H1 (cell line): ENCODE results near the gene GALNT17. TPM values are rescaled to one million over a fixed set of nuclear protein-coding genes. Genes with fewer than 3 reads are reported as not detected.

ENCODE experiments used
- CTCF ChIA-PET: fragments of 300-600 bp; sonication (Branson Sonifier 250); formaldehyde crosslinking; loops from one replicate; lab custom pipeline; 2021; ENCODE audit not compliant: partially characterized antibody; lab: Charles Lee
- POLR2A ChIA-PET: fragments of 300-600 bp; sonication (Branson Sonifier 250); formaldehyde crosslinking; loops from one replicate; lab custom pipeline; 2021; ENCODE audit warnings: inconsistent platforms; ENCODE audit not compliant: partially characterized antibody; lab: Charles Lee
- DNase-seq, 2 experiments: peaks; one replicate each; pipeline versions ENCODE4 v3.0.0 to v3.0.0-alpha.2; 2010 to 2022; ENCODE audit warnings: low spot score in 2 of 2, low read depth in 1 of 2, mixed read lengths in 1 of 2
- FAIRE-seq: peaks from 2 replicates; lab custom pipeline; 2011; peaks lifted over from hg19 to GRCh38; lab: Jason Lieb, UNC
- H2AFZ ChIP-seq: 2 replicates; pipeline ENCODE4 v1.8.1; 2012; ENCODE audit warnings: low read length, inconsistent platforms
- H2AK5ac ChIP-seq: 2 replicates; pipeline ENCODE4 v1.6.1; 2013; ENCODE audit warnings: low read depth, low read length
- H2BK120ac ChIP-seq: replicated peaks from 2 replicates; pipeline ENCODE3; 2013; ENCODE audit warnings: low read depth, low read length, inconsistent platforms
- H2BK12ac ChIP-seq: 2 replicates; pipeline ENCODE4 v1.6.1; 2013; ENCODE audit warnings: low read depth, low read length
- H2BK15ac ChIP-seq: 2 replicates; pipeline ENCODE4 v1.6.1; 2013; ENCODE audit warnings: low read length
- H2BK20ac ChIP-seq: 2 replicates; pipeline ENCODE4 v1.6.1; 2013; ENCODE audit warnings: low read length
- H2BK5ac ChIP-seq: 2 replicates; pipeline ENCODE4 v1.6.1; 2013; ENCODE audit warnings: low read depth, low read length
- H3K14ac ChIP-seq: 2 replicates; pipeline ENCODE4 v1.6.1; 2013; ENCODE audit warnings: inconsistent platforms; ENCODE audit not compliant: insufficient read length
- H3K18ac ChIP-seq: 2 replicates; pipeline ENCODE4 v1.6.1; 2013; ENCODE audit warnings: low read length; ENCODE audit errors: extremely low read depth
- H3K23ac ChIP-seq: 2 replicates; pipeline ENCODE4 v1.6.1; 2013; ENCODE audit warnings: inconsistent platforms; ENCODE audit not compliant: insufficient read length
- H3K23me2 ChIP-seq: 2 replicates; pipeline ENCODE4 v1.6.1; 2013; ENCODE audit warnings: low read depth, low read length
- H3K27ac ChIP-seq: 2 replicates; pipeline ENCODE4 v1.6.1; 2011; ENCODE audit warnings: low read depth, low read length, inconsistent platforms
- H3K27me3 ChIP-seq, 4 experiments: replicated peaks in 1 of 4; 1 replicate in 1 of 4; 2 replicates in 3 of 4; pipeline versions ENCODE4 v1.6.1 to v1.8.1; 2011 to 2013; ENCODE audit warnings: low read length in 3 of 4, mild to moderate bottlenecking in 3 of 4, inconsistent platforms in 2 of 4, mixed read lengths in 2 of 4, moderate library complexity in 1 of 4; ENCODE audit not compliant: control insufficient read depth in 3 of 4, insufficient read depth in 3 of 4; ENCODE audit errors: extremely low read depth in 1 of 4
- H3K36me3 ChIP-seq, 4 experiments: 2 replicates each; pipeline versions ENCODE4 v1.6.1 to v1.8.1; 2011 to 2013; ENCODE audit warnings: mild to moderate bottlenecking in 4 of 4, low read length in 3 of 4, moderate library complexity in 2 of 4, control low read depth in 1 of 4, inconsistent platforms in 1 of 4; ENCODE audit not compliant: insufficient read depth in 4 of 4, control insufficient read depth in 2 of 4
- H3K4ac ChIP-seq: replicated peaks from 2 replicates; pipeline ENCODE3; 2013; ENCODE audit warnings: low read length, low read depth, mixed read lengths, inconsistent platforms; ENCODE audit not compliant: insufficient read length
- H3K4me1 ChIP-seq, 4 experiments: replicated peaks in 1 of 4; 1 replicate in 1 of 4; 2 replicates in 3 of 4; pipeline versions ENCODE4 v1.6.1 to v1.8.1; 2011 to 2013; ENCODE audit warnings: low read length in 3 of 4, inconsistent platforms in 2 of 4, mixed read lengths in 1 of 4; ENCODE audit not compliant: insufficient read depth in 4 of 4, control insufficient read depth in 3 of 4
- H3K4me2 ChIP-seq, 2 experiments: 2 replicates each; pipeline versions ENCODE4 v1.6.1 to v1.8.1; 2011 to 2013; ENCODE audit warnings: low read depth in 2 of 2, low read length in 2 of 2, control low read depth in 1 of 2, inconsistent platforms in 1 of 2, mild to moderate bottlenecking in 1 of 2; ENCODE audit not compliant: insufficient read depth in 1 of 2
- H3K4me3 ChIP-seq, 4 experiments: fragments of 200-600, 300-600 bp in 1 of 4; sonication (generic), shearing (Covaris generic), sonication (Bioruptor Twin) in 1 of 4; 2 replicates each; pipeline versions ENCODE4 v1.5.1 to v1.8.1; 2011 to 2016; ENCODE audit warnings: low read length in 4 of 4, low read depth in 3 of 4, control low read depth in 2 of 4, inconsistent platforms in 2 of 4, mild to moderate bottlenecking in 2 of 4, mixed read lengths in 1 of 4, moderate library complexity in 1 of 4; ENCODE audit not compliant: insufficient read depth in 2 of 4; ENCODE audit errors: extremely low read depth in 1 of 4
- H3K56ac ChIP-seq: replicated peaks from 2 replicates; pipeline ENCODE3; 2013; ENCODE audit warnings: low read depth, mild to moderate bottlenecking, mixed read lengths, low read length, inconsistent platforms; ENCODE audit not compliant: insufficient read length
- H3K79me1 ChIP-seq: 2 replicates; pipeline ENCODE4 v1.6.1; 2013; ENCODE audit warnings: low read depth, low read length, control low read depth
- H3K79me2 ChIP-seq, 2 experiments: 2 replicates each; pipeline versions ENCODE4 v1.6.1 to v1.8.1; 2012 to 2013; ENCODE audit warnings: low read length in 2 of 2, mild to moderate bottlenecking in 2 of 2, inconsistent platforms in 1 of 2; ENCODE audit not compliant: insufficient read depth in 2 of 2, control insufficient read depth in 1 of 2
- H3K9ac ChIP-seq, 4 experiments: replicated peaks in 1 of 4; 1 replicate in 1 of 4; 2 replicates in 3 of 4; pipeline versions ENCODE4 v1.6.1 to v1.8.1; 2011 to 2013; ENCODE audit warnings: low read depth in 3 of 4, low read length in 3 of 4, control low read depth in 2 of 4, mild to moderate bottlenecking in 2 of 4, moderate library complexity in 2 of 4, inconsistent platforms in 1 of 4; ENCODE audit errors: extremely low read depth in 1 of 4
- H3K9me3 ChIP-seq, 2 experiments: 2 replicates each; pipeline versions ENCODE4 v1.6.1 to v1.8.1; 2012 to 2013; ENCODE audit warnings: mild to moderate bottlenecking in 2 of 2, moderate library complexity in 2 of 2, control low read depth in 1 of 2, inconsistent platforms in 1 of 2, low read depth in 1 of 2, low read length in 1 of 2, mixed read lengths in 1 of 2; ENCODE audit not compliant: insufficient read depth in 2 of 2
- H4K20me1 ChIP-seq, 2 experiments: replicated peaks in 1 of 2; 2 replicates each; pipeline versions ENCODE3 to v1.8.1; 2011 to 2013; ENCODE audit warnings: inconsistent platforms in 2 of 2, low read length in 2 of 2, mild to moderate bottlenecking in 1 of 2; ENCODE audit not compliant: insufficient read depth in 2 of 2, control insufficient read depth in 1 of 2
- H4K5ac ChIP-seq: 2 replicates; pipeline ENCODE4 v1.6.1; 2013; ENCODE audit warnings: low read length, low read depth, mixed read lengths, inconsistent platforms; ENCODE audit not compliant: insufficient read length
- H4K8ac ChIP-seq: 2 replicates; pipeline ENCODE4 v1.8.0; 2013; ENCODE audit warnings: mild to moderate bottlenecking, moderate library complexity, low read length, inconsistent platforms; ENCODE audit not compliant: insufficient read depth; ENCODE audit errors: extremely low read depth
- H4K91ac ChIP-seq: replicated peaks from 2 replicates; pipeline ENCODE3; 2013; ENCODE audit warnings: low read length, mixed read lengths, inconsistent platforms; ENCODE audit not compliant: insufficient read length
- ATF3 ChIP-seq: IDR thresholded peaks from 2 replicates; pipeline ENCODE4 v1.6.1; 2011; ENCODE audit warnings: low read depth, mild to moderate bottlenecking, low read length; ENCODE audit not compliant: insufficient read depth
- CTBP2 ChIP-seq: IDR thresholded peaks from 2 replicates; pipeline ENCODE4 v1.7.0; 2011; ENCODE audit warnings: borderline replicate concordance, mild to moderate bottlenecking, moderate library complexity, mixed read lengths, low read length; ENCODE audit not compliant: insufficient read depth, insufficient read length
- EGR1 ChIP-seq: IDR thresholded peaks from 2 replicates; pipeline ENCODE4 v1.6.1; 2011; ENCODE audit warnings: low read depth, low read length, borderline replicate concordance
- JUND ChIP-seq: IDR thresholded peaks from 2 replicates; pipeline ENCODE4 v1.6.1; 2011; ENCODE audit warnings: mild to moderate bottlenecking, improper control_type of control experiment, low read length
- MAFK ChIP-seq: IDR thresholded peaks from 2 replicates; pipeline ENCODE4 v1.6.1; 2012; ENCODE audit warnings: low read depth, mild to moderate bottlenecking, improper control_type of control experiment, low read length
- NANOG ChIP-seq: IDR thresholded peaks from 2 replicates; pipeline ENCODE4 v1.6.1; 2011; ENCODE audit warnings: low read length, low read depth, mild to moderate bottlenecking, inconsistent platforms; ENCODE audit not compliant: insufficient read depth, poor library complexity, severe bottlenecking
- RBBP5 ChIP-seq: IDR thresholded peaks from 2 replicates; pipeline ENCODE4 v1.7.1; 2012; ENCODE audit warnings: low read depth, mild to moderate bottlenecking, inconsistent platforms, low read length, moderate library complexity, borderline replicate concordance
- RXRA ChIP-seq: IDR thresholded peaks from 2 replicates; pipeline ENCODE4 v1.6.1; 2011; ENCODE audit warnings: low read depth, mild to moderate bottlenecking, low read length, moderate library complexity; ENCODE audit not compliant: insufficient read depth
- SIX5 ChIP-seq: IDR thresholded peaks from 2 replicates; pipeline ENCODE4 v1.6.1; 2011; ENCODE audit warnings: mild to moderate bottlenecking, low read depth, low read length
- SP4 ChIP-seq: IDR thresholded peaks from 2 replicates; pipeline ENCODE4 v1.6.1; 2012; ENCODE audit warnings: low read length, inconsistent platforms
- TAF1 ChIP-seq: IDR thresholded peaks from 2 replicates; pipeline ENCODE4 v1.6.1; 2011; ENCODE audit warnings: mild to moderate bottlenecking, low read depth, low read length
- WGBS, 2 experiments: shearing (Covaris generic) in 1 of 2; methylation state at CpG; one replicate each; pipeline versions ENCODE4 v1.1.6 to v1.1.7; 2013 to 2015; ENCODE audit warnings: low lambda C conversion rate in 2 of 2, mixed read lengths in 2 of 2, inconsistent platforms in 1 of 2, low coverage in 1 of 2, missing lambda C conversion rate in 1 of 2; ENCODE audit not compliant: insufficient replicate concordance in 2 of 2, insufficient coverage in 1 of 2, insufficient read length in 1 of 2; ENCODE audit errors: extremely low coverage in 1 of 2, missing lambda C conversion rate in 1 of 2; 5-methylcytosine and 5-hydroxymethylcytosine counted together
- polyA plus RNA-seq, 7 experiments: library from polyadenylated mRNA; depleted of rRNA in 3 of 7; stranded (reverse) in 5 of 7; unstranded in 2 of 7; fragments of >200 nt in 5 of 7; fragments of 200-250 nt in 2 of 7; gene quantifications; 1 replicate in 5 of 7; 2 replicates in 1 of 7; 4 replicates in 1 of 7; pipeline versions ENCODE4 v1.2.1 to v1.2.3, GENCODE V29; 2011 to 2013; ENCODE audit warnings: missing spikeins in 2 of 7, mixed read lengths in 2 of 7
- total RNA-seq: library from RNA; stranded (reverse); fragmentation: NEBNext Ultra II Directional; extraction: Animal tissue kit (Norgen Biotek cat#: 25700); gene quantifications from 2 replicates; pipeline ENCODE4 v1.2.1, GENCODE V29; 2021
- TF ChIP-seq, protein P1 (sequence below): IDR thresholded peaks from 2 replicates; pipeline ENCODE4 v1.6.1; 2012; ENCODE audit warnings: low read length, inconsistent platforms

The GALNT17 gene
- total and polyA plus RNA-seq, 2 of the 8 experiments (the other 6 are each of a cell fraction or from before 2014, with no cell fraction given), result 37.7 to 47.0 TPM

GRCh38 chr7:71408271-71408670 lies 276.3 kb downstream of the GALNT17 start:
- no peak overlapping the region for H4K8ac ChIP-seq
- H2BK120ac ChIP-seq, result no peak overlapping the region
- H2AK5ac ChIP-seq, result no peak overlapping the region
- H3K27me3 ChIP-seq, result no peaks in the 10 kb centered on the region
- no peak overlapping the region for H2BK12ac ChIP-seq
- H3K4me2 ChIP-seq, result no peak overlapping the region
- no peaks in the 10 kb centered on the region for H3K79me2 ChIP-seq
- H3K9ac ChIP-seq, result no peak overlapping the region
- H3K56ac ChIP-seq, result no peak overlapping the region
- H2BK20ac ChIP-seq, result no peak overlapping the region
- no peak overlapping the region for H3K23ac ChIP-seq
- no peak for DNase-seq
- ChIA-PET CTCF (interaction anchor here (0.6 to 1.4 kb wide), 2 partner anchors 20 to 243 kb away, joined by 3 to 4 read pairs; no protein-coding TSS in a partner anchor), POLR2A (no interaction called here)
- no peak overlapping the region for H3K4me3 ChIP-seq
- no peak overlapping the region for H2BK5ac ChIP-seq
- H3K18ac ChIP-seq, result no peak overlapping the region
- no peaks in the 10 kb centered on the region; the same call in 1 of the 2 replicates for H3K79me1 ChIP-seq
- H3K27ac ChIP-seq, result no peak overlapping the region
- H4K20me1 ChIP-seq, result no peaks in the 10 kb centered on the region
- H3K4me1 ChIP-seq, result peaks cover 0 to 4% (median 2%) of the 10 kb centered on the region in 4 experiments; a peak in 3 of 7 replicates
- no peak overlapping the region for H4K91ac ChIP-seq
- H3K14ac ChIP-seq, result no peak overlapping the region
- H3K36me3 ChIP-seq, result peaks cover 0 to 13% (median 4%) of the 10 kb centered on the region in 4 experiments; a peak in 4 of 8 replicates
- H2BK15ac ChIP-seq, result no peak overlapping the region
- WGBS, 2 experiments, result 86% methylated on average over 5 of the region's 6 CpGs; no CpG with 5 or more reads in 1 of the 2 experiments
- FAIRE-seq, result no peak
- H3K4ac ChIP-seq, result no peak overlapping the region
- no peak overlapping the region for H4K5ac ChIP-seq
- H3K9me3 ChIP-seq, result peaks cover 4 to 5% of the 10 kb centered on the region in 2 experiments; a peak in 3 of 4 replicates
- no peaks in the 10 kb centered on the region for H3K23me2 ChIP-seq
- H2AFZ ChIP-seq, result no peak overlapping the region
- TF ChIP-seq, protein P1, sequence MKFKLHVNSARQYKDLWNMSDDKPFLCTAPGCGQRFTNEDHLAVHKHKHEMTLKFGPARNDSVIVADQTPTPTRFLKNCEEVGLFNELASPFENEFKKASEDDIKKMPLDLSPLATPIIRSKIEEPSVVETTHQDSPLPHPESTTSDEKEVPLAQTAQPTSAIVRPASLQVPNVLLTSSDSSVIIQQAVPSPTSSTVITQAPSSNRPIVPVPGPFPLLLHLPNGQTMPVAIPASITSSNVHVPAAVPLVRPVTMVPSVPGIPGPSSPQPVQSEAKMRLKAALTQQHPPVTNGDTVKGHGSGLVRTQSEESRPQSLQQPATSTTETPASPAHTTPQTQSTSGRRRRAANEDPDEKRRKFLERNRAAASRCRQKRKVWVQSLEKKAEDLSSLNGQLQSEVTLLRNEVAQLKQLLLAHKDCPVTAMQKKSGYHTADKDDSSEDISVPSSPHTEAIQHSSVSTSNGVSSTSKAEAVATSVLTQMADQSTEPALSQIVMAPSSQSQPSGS, result no peak
- TF ChIP-seq SP4 (no peak), SIX5 (no peak), RXRA (no peak), CTBP2 (no peak), RBBP5 (no peak), TAF1 (no peak), ATF3 (no peak), JUND (no peak), NANOG (no peak), MAFK (no peak), EGR1 (no peak)
